LoVo (cell line): Measurements from ENCODE around the gene YEATS4.
A peak's percentile ranks its signal among the peaks of the same experiment; 100 is the strongest.

ENCODE experiments used
- DNase-seq: peaks from one replicate; pipeline ENCODE4 v3.0.0-alpha.2; 2016; ENCODE audit warnings: low spot score

Gene YEATS4

GRCh38 chr12:69392179-69392928 is 32.8 kb downstream of the YEATS4 start:
- no peak for DNase-seq

- no peak for DNase-seq
These were observed 36.5 kb downstream of the YEATS4 start for GRCh38 chr12:69396041-69396440.

DNA sequence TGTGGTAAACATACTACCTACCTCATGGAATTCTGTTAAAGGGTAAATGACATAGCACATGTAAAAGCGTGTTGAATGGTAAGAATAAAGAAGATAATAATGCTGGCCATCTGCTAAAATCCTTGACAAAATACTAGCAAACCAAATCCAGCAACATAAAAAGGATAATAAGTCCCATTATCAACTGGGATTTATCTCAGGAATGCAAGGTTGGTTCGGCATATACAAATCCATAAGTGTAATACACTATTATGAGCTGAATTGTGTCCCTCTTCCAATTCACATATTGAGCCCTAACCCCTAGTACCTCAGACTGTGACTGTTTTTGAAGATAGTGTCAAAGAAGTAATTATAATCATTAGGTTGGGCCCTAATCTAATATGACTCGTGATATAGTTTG is 37.4 kb downstream of the YEATS4 start:
- DNase-seq: no peak

DNA sequence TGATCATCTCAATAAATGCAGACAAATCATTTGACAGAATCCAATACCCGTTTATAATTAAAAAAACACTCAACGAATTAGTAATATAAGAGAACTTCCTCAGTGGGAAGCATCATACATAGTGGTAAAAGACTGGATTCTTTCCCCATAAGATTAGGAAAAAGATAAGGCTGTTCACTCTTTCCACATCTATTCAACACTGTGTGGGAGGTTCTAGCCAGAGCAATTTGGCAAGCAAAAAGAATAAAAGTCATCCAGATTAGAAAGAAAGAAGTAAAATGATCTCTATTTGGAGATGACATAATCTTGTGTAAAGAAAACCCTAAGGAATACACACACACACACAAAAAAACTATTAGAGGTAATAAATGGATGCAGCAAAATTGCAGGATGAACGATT is 38.4 kb downstream of the YEATS4 start:
- no peak for DNase-seq

DNA sequence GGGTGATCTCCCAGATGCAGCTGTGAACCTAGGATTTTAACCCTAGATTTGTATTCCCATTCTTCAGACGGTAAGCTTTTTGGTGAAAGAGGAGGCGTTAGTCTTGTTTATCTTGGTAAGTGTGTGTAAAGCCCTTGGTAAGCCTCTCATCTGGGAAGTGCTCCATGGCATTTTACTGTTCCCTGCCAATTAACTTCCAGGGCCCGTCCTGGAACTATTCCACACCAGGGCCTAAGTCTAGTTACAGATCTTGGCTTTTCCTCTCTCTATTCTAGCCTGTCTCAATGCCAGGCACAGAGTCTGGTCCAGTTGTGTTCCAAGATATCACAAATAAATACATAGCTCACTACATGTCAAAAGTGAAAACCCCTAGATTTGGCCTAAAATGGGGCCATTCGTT is 42.4 kb downstream of the YEATS4 start:
- DNase-seq: no peak

GRCh38 chr12:69404851-69405565 is 45.5 kb downstream of the YEATS4 start:
- DNase-seq: no peak

GRCh38 chr12:69405566-69405865 is 46.0 kb downstream of the YEATS4 start:
- peak; percentile 75 for DNase-seq

DNA sequence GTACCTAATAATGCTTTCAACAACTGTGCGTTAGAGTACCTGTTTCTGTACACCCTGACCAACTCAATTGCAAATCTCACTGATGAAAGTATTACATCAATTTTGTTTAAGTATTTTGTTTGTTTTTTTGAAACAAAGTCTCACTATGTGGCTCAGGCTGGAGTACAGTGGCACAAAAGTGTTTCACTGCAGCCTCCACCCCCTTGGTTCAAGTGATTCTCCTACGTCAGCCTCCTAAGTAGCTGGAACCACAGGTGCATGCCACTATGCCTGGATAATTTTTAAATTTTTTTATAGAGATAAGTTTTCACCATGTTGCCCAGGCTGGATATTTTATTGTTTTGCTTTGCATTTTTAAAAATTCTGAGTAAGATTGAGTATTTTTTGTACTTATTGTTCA is 46.7 kb downstream of the YEATS4 start:
- no peak for DNase-seq

DNA sequence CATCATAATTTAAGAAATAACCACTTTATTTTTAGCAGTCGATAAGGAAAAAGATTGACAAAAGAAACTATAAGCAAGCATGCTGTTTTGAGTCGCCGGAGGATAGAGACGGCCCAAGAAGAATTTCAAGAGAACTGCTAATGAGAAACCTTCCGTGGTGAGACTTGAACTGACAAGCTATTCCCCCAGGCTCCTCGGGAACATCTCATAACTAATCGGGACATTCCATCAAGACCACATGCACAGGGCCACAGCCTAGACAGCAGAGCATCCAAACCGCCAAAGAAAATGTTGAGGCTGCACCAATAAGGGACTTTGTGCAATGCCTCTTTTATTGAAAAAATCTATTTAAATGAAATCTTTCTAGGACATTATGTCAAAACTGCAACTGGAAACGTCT is 51.0 kb downstream of the YEATS4 start:
- DNase-seq: no peak

DNA sequence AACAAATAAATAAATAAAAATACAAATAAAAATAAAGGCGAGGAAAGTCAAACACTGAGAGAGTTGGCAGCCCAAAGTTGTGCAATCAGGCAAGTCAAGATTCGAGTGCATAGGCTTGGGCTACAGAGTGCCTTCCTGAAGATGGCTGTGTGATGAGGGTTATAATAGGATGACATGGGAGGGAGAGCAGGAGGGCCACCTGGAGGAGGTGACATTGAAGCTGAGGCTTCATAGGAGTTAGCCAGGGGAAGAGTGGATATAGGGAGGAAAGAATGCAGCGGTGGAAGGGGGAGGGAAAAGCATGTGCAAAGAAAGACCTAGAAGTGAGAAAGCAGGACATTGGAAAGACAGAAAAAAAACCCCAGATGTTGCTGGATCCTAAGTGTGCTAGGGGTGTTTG is 53.1 kb downstream of the YEATS4 start:
- DNase-seq: no peak

DNA sequence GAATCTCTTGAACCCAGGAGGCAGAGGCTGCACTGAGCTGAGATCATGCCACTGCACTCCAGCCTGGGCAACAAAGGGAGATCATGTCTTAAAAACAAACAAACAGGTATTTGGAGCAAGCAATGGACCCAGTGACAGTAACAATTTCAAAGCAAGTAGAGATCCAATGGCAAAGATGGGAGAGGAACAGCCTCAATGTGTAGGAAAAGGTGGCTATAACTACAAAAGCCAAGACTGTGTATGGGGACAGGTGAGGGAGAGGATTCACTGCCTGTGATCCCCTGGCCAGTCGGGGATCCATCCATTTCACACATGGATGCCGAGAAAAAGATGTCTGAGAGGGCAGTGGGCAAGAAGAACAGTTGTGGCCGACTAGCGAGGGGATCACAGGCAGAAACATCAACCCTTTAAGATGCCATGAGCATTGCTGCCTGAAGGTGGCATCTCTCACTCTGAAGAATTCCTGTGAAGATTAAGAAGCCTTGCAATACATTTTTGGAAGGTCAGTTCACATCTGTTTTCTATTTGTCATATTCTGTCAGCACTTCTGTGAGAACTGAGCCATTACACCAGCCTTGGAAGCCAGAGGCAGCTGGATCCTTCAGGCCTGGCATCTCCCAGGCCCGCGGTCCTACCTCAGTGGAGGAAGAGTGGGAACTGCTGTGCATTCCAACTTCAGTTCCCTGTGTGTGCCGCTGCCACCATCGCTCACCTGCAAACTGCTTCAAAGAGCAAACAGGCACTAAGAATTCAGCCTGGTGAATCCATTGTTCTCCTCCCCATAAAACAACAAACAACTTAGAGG is 56.1 kb downstream of the YEATS4 start:
- DNase-seq: peak; percentile 8

DNA sequence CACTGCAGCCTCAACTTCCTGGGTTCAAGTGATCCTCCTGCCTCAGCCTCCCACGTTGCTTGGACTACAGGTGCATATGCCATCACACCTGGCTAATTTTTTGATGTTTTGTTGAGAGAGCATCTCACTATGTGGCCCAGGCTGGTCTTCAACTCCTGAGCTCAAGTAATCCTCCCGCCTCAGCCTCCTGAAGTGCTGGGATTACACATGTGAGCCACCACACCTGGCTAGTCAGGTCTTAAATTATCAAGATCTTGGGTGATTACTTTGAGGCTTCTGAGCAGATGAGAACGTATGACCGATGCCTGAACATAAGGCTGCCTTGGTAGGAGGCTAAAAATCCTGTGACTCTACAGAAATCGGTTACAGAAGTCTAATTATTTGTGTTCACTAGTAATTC is 57.7 kb downstream of the YEATS4 start:
- no peak for DNase-seq

DNA sequence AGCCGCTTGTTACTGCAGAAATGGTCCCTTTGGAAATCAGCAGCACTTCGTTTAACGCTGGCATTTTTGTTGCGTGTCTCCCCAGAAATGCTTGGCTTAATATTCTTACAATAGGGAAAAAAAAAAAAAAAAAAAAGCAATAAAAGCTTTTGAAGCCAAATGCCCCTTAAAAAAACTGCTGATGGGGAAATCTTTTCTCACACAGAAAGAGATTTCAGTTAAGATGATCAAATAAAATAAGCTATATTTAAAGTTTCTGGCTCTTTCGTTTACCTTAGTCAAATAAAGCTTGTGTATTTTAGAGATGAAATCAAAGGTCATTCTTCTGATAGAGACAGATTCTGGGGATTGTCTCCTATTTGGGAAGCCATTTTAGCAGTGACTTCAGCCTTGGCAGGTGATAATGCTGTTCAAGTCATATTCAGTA is 58.2 kb downstream of the YEATS4 start:
- no peak for DNase-seq

GRCh38 chr12:69419701-69420100 is 60.2 kb downstream of the YEATS4 start:
- no peak for DNase-seq

GRCh38 chr12:69421548-69421947 is 62.0 kb downstream of the YEATS4 start:
- no peak for DNase-seq

GRCh38 chr12:69423037-69423905 is 63.7 kb downstream of the YEATS4 start:
- no peak for DNase-seq

- DNase-seq: no peak
These were observed 65.9 kb downstream of the YEATS4 start for GRCh38 chr12:69425417-69425816.

GRCh38 chr12:69428351-69429073 is 69.0 kb downstream of the YEATS4 start:
- DNase-seq: no peak

GRCh38 chr12:69430942-69431590 is 71.5 kb downstream of the YEATS4 start:
- DNase-seq: no peak

DNA sequence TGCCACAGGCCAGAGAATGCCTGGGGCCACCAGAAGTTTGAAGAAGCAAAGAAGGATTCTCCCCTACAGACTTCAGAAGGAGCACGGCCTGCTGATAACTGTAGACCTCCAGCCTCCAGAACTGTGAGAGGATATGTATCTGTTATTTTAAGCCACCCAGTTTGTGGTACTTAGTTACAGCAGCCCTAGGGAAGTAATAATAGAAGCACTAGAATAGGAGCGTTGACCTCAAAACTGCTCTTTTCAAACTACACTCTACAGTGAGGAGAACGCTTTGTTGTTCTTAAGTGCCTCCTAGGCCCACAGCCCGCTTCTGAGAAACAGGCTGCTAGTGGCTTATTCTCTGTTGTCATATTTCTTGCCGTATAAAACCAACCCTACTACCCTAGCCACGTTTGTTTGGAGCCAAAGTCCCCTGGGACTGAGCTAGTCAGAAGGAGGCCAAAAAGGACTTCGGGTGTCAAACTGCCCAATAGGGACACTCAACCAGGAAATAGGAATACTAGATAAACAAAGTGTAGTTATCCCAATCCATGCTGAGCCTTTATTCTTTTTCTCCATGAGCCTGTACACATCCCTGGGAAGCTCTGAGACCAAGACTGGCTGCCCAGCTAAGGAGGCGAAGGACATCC is 72.2 kb downstream of the YEATS4 start:
- DNase-seq: no peak
